H1 (cell line): ENCODE data around the gene SLC16A11. TPM values are rescaled to one million over a fixed set of nuclear protein-coding genes. Genes with fewer than 3 reads are reported as not detected.
A peak's percentile ranks its signal among the peaks of the same experiment; 100 is the strongest.

Experiments
- BACH1 ChIP-seq: IDR thresholded peaks from 2 replicates; pipeline ENCODE4 v1.6.1; 2012; ENCODE audit warnings: low read length, improper control_type of control experiment
- BCL11A ChIP-seq, 2 experiments: IDR thresholded peaks; one replicate each; pipeline ENCODE4 v1.6.1; 2011; ENCODE audit warnings: low read depth in 2 of 2, low read length in 2 of 2, mild to moderate bottlenecking in 2 of 2
- BRCA1 ChIP-seq: IDR thresholded peaks from 2 replicates; pipeline ENCODE4 v1.6.1; 2012; ENCODE audit warnings: low read depth, low read length, improper control_type of control experiment
- CEBPB ChIP-seq: IDR thresholded peaks from 2 replicates; pipeline ENCODE4 v1.6.1; 2012; ENCODE audit warnings: low read depth, low read length
- CHD1 ChIP-seq: IDR thresholded peaks from 2 replicates; pipeline ENCODE4 v1.6.1; 2012; ENCODE audit warnings: low read depth, low read length, improper control_type of control experiment
- FOSL1 ChIP-seq: IDR thresholded peaks from 2 replicates; pipeline ENCODE4 v1.6.1; 2011; ENCODE audit warnings: mild to moderate bottlenecking, low read depth, low read length, moderate library complexity; ENCODE audit not compliant: insufficient read depth
- GABPA ChIP-seq: IDR thresholded peaks from 2 replicates; pipeline ENCODE4 v1.6.1; 2011; ENCODE audit warnings: mild to moderate bottlenecking, low read length, moderate library complexity, borderline replicate concordance; ENCODE audit not compliant: insufficient read depth
- GTF2F1 ChIP-seq: IDR thresholded peaks from 2 replicates; pipeline ENCODE4 v1.6.1; 2012; ENCODE audit warnings: low read depth, low read length, improper control_type of control experiment, borderline replicate concordance
- HDAC2 ChIP-seq, 2 experiments: fragments of 300-600 bp in 1 of 2; sonication (generic) in 1 of 2; IDR thresholded peaks; 2 replicates each; pipeline ENCODE4 v1.6.1; 2011 to 2012; ENCODE audit warnings: low read depth in 2 of 2, low read length in 2 of 2, mild to moderate bottlenecking in 2 of 2, moderate library complexity in 2 of 2, borderline replicate concordance in 1 of 2, inconsistent platforms in 1 of 2
- JUND ChIP-seq: IDR thresholded peaks from 2 replicates; pipeline ENCODE4 v1.6.1; 2011; ENCODE audit warnings: mild to moderate bottlenecking, improper control_type of control experiment, low read length
- KDM5A ChIP-seq: fragments of 200-600 bp; IDR thresholded peaks from 2 replicates; pipeline ENCODE4 v1.7.1; 2012; ENCODE audit warnings: mild to moderate bottlenecking, low read length, inconsistent platforms, mixed read lengths
- NRF1 ChIP-seq: IDR thresholded peaks from 2 replicates; pipeline ENCODE4 v1.6.1; 2011; ENCODE audit warnings: mild to moderate bottlenecking, low read depth, low read length, improper control_type of control experiment
- PHF8 ChIP-seq: fragments of 200-600 bp; sonication (generic); conservative IDR thresholded peaks from 2 replicates; pipeline ENCODE4 v1.7.1; 2012; ENCODE audit warnings: low read depth, mild to moderate bottlenecking, inconsistent platforms, low read length, moderate library complexity
- POLR2A ChIP-seq, 2 experiments: IDR thresholded peaks; 1 replicate in 1 of 2; 2 replicates in 1 of 2; pipeline ENCODE4 v1.6.1; 2011; ENCODE audit warnings: low read depth in 2 of 2, low read length in 2 of 2, mild to moderate bottlenecking in 2 of 2; ENCODE audit errors: control extremely low read depth in 1 of 2
- RNF2 ChIP-seq: fragments of 200-900, 300-1000 bp; sonication (generic); IDR thresholded peaks from 2 replicates; pipeline ENCODE4 v1.7.1; 2016; ENCODE audit warnings: borderline replicate concordance, low read depth, mild to moderate bottlenecking, antibody characterized with exemption, low read length; ENCODE audit not compliant: poor library complexity, severe bottlenecking; ENCODE audit errors: missing control alignments
- SIN3A ChIP-seq, 2 experiments: IDR thresholded peaks in 1 of 2; conservative IDR thresholded peaks in 1 of 2; 2 replicates each; pipeline ENCODE4 v1.6.1; 2011 to 2012; ENCODE audit warnings: low read length in 2 of 2, improper control_type of control experiment in 1 of 2, low read depth in 1 of 2, mild to moderate bottlenecking in 1 of 2
- SIX5 ChIP-seq: IDR thresholded peaks from 2 replicates; pipeline ENCODE4 v1.6.1; 2011; ENCODE audit warnings: mild to moderate bottlenecking, low read depth, low read length
- TAF1 ChIP-seq: IDR thresholded peaks from 2 replicates; pipeline ENCODE4 v1.6.1; 2011; ENCODE audit warnings: mild to moderate bottlenecking, low read depth, low read length
- TCF12 ChIP-seq: IDR thresholded peaks from 2 replicates; pipeline ENCODE4 v1.6.1; 2011; ENCODE audit warnings: low read depth, mild to moderate bottlenecking, low read length
- TEAD4 ChIP-seq: IDR thresholded peaks from 2 replicates; pipeline ENCODE4 v1.6.1; 2012; ENCODE audit warnings: low read depth, low read length, inconsistent platforms, mixed read lengths
- polyA plus RNA-seq, 7 experiments: library from polyadenylated mRNA; depleted of rRNA in 3 of 7; stranded (reverse) in 5 of 7; unstranded in 2 of 7; fragments of >200 nt in 5 of 7; fragments of 200-250 nt in 2 of 7; gene quantifications; 1 replicate in 5 of 7; 2 replicates in 1 of 7; 4 replicates in 1 of 7; pipeline versions ENCODE4 v1.2.1 to v1.2.3, GENCODE V29; 2011 to 2013; ENCODE audit warnings: missing spikeins in 2 of 7, mixed read lengths in 2 of 7
- total RNA-seq: library from RNA; stranded (reverse); fragmentation: NEBNext Ultra II Directional; extraction: Animal tissue kit (Norgen Biotek cat#: 25700); gene quantifications from 2 replicates; pipeline ENCODE4 v1.2.1, GENCODE V29; 2021
- TF ChIP-seq, protein P1 (sequence below): IDR thresholded peaks from 2 replicates; pipeline ENCODE4 v1.6.1; 2011; ENCODE audit warnings: low read length, improper control_type of control experiment

The SLC16A11 gene
- total and polyA plus RNA-seq, 2 of the 8 experiments (the other 6 are each of a cell fraction or from before 2014, with no cell fraction given) = 0.35 to 0.39 TPM

DNA sequence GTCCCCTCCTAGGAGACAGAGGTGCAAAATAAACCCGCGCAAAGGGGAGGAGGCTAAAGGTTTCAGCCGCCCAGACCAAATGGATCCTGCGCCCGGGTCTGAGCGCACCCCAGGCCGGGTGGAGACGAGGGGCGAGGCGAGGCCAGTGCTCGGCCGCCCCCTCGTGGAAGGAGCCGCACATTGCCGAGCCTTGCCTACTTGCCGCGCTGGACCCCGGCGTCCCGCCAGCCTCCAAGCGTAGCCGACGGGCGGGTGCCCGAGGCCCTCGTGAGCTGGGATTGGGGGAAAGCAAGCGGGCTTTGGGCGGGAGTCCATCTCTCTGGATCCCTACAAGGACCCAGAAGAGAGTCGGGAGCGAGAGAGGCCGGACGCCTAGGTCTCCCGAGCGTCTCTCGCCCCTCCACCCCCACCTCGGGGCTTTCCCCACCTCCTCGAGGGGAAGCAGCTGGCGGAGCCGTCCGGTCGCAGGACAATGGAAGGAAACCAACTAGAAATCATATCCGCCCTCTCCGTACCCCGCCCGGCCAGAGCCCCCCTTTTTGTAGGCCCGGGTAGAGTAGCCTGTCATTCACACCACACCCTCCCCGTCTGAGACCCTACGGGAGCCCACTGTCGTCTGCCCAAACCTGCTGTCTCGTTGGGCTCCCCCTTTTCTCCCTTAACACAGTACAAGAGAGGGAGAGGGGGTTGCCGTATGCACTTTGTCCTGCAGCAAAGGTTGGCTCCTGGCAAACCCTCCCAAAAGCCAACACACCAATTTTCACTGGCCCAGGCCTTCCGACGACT, 21.7 kb downstream of the SLC16A11 start (continued):
- no peak for TF ChIP-seq FOSL1
- no peak for TF ChIP-seq BRCA1
- no peak for TF ChIP-seq GABPA
- TF ChIP-seq TCF12 = no peak
- TF ChIP-seq GTF2F1 = 0 out of 2 replicates have a peak, but pooled peaks have one; percentile 19
- TF ChIP-seq SIX5 = no peak
- TF ChIP-seq BCL11A (IDR thresholded peaks at IDR 0.05; ENCODE audit: low read depth in 2 of 2, low read length in 2 of 2) = no peak
- TF ChIP-seq RNF2 = no peak
- TF ChIP-seq JUND = no peak
- TF ChIP-seq CHD1 = no peak
- no peak for TF ChIP-seq TAF1
- no peak for TF ChIP-seq HDAC2 (IDR thresholded peaks at IDR 0.05; ENCODE audit: borderline replicate concordance in 1 of 2, low read depth in 2 of 2, low read length in 2 of 2)
- no peak for TF ChIP-seq TEAD4
- TF ChIP-seq BACH1 = no peak
- no peak for TF ChIP-seq NRF1
- TF ChIP-seq KDM5A = no peak
- no peak for TF ChIP-seq CEBPB
- no peak; the same call in 1 of the 2 replicates for TF ChIP-seq PHF8
- TF ChIP-seq POLR2A (IDR thresholded peaks at IDR 0.05; ENCODE audit: control extremely low read depth in 1 of 2, low read depth in 2 of 2, low read length in 2 of 2) = peak in 1 of 2 experiments; percentile 72; a peak in 1 of 3 replicates
- TF ChIP-seq SIN3A (conservative IDR thresholded peaks at IDR 0.05 in 1 of 2, IDR thresholded peaks at IDR 0.05 in 1 of 2; ENCODE audit: low read depth in 1 of 2, low read length in 2 of 2) = peak in 1 of 2 experiments; percentile 35; a peak in 1 of 4 replicates
- TF ChIP-seq, protein P1, sequence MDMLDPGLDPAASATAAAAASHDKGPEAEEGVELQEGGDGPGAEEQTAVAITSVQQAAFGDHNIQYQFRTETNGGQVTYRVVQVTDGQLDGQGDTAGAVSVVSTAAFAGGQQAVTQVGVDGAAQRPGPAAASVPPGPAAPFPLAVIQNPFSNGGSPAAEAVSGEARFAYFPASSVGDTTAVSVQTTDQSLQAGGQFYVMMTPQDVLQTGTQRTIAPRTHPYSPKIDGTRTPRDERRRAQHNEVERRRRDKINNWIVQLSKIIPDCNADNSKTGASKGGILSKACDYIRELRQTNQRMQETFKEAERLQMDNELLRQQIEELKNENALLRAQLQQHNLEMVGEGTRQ = no peak
